GM23248 (cell line): ENCODE results near the gene HOXA11. TPM values are rescaled to one million over a fixed set of nuclear protein-coding genes. Genes with fewer than 3 reads are reported as not detected.
A peak's percentile ranks its signal among the peaks of the same experiment; 100 is the strongest.

ENCODE experiments used
- DNase-seq: peaks from one replicate; pipeline ENCODE4 v3.0.0-alpha.2; 2015
- H2AFZ ChIP-seq: fragments of 200-600 bp; sonication (generic); 2 replicates; pipeline ENCODE4 v1.6.1; 2016; ENCODE audit warnings: antibody characterized with exemption
- H3F3A ChIP-seq: fragments of 200-600 bp; sonication (generic); 2 replicates; pipeline ENCODE4 v1.6.1; 2016; ENCODE audit warnings: mild to moderate bottlenecking, antibody characterized with exemption, mixed run types; ENCODE audit not compliant: insufficient read depth
- H3K27ac ChIP-seq: fragments of 200-600 bp; sonication (generic); 2 replicates; pipeline ENCODE4 v1.5.1; 2016; ENCODE audit warnings: mild to moderate bottlenecking
- H3K27me3 ChIP-seq: fragments of 200-600 bp; sonication (generic); replicated peaks from 2 replicates; pipeline ENCODE4 v1.6.1; 2016; ENCODE audit warnings: mild to moderate bottlenecking; ENCODE audit not compliant: insufficient read depth
- H3K36me3 ChIP-seq: fragments of 200-600 bp; sonication (generic); 2 replicates; pipeline ENCODE4 v1.6.1; 2016; ENCODE audit warnings: low read depth, mild to moderate bottlenecking
- H3K4me1 ChIP-seq: fragments of 200-600 bp; sonication (generic); 2 replicates; pipeline ENCODE4 v1.6.1; 2016; ENCODE audit warnings: mild to moderate bottlenecking; ENCODE audit not compliant: insufficient read depth
- H3K4me2 ChIP-seq: fragments of 200-600 bp; sonication (generic); one replicate; pipeline ENCODE4 v1.6.1; 2016; ENCODE audit warnings: mild to moderate bottlenecking; ENCODE audit not compliant: unreplicated experiment
- H3K4me3 ChIP-seq: fragments of 200-600 bp; sonication (generic); 2 replicates; pipeline ENCODE4 v1.5.1; 2016; ENCODE audit warnings: mild to moderate bottlenecking
- H3K79me2 ChIP-seq: fragments of 200-600 bp; sonication (generic); 2 replicates; pipeline ENCODE4 v1.6.1; 2016; ENCODE audit warnings: mild to moderate bottlenecking; ENCODE audit not compliant: insufficient read depth
- H3K9ac ChIP-seq: fragments of 200-600 bp; sonication (generic); 2 replicates; pipeline ENCODE4 v1.6.1; 2016; ENCODE audit warnings: mild to moderate bottlenecking
- H3K9me2 ChIP-seq: fragments of 200-600 bp; sonication (generic); 2 replicates; pipeline ENCODE4 v1.6.1; 2016; ENCODE audit warnings: mixed run types, mild to moderate bottlenecking, moderate library complexity; ENCODE audit not compliant: insufficient read depth
- H3K9me3 ChIP-seq: fragments of 200-600 bp; sonication (generic); one replicate; pipeline ENCODE4 v1.6.1; 2017; ENCODE audit warnings: low read depth
- H4K20me1 ChIP-seq: fragments of 200-600 bp; sonication (generic); 2 replicates; pipeline ENCODE4 v1.6.0; 2016; ENCODE audit not compliant: insufficient read depth
- EZH2 ChIP-seq: fragments of 200-600 bp; sonication (generic); IDR thresholded peaks from 2 replicates; pipeline ENCODE4 v1.6.1; 2018; ENCODE audit warnings: antibody characterized with exemption, mild to moderate bottlenecking; ENCODE audit not compliant: insufficient read depth, poor library complexity, severe bottlenecking
- EZH2phosphoT487 ChIP-seq: fragments of 200-600 bp; sonication (generic); IDR thresholded peaks from 2 replicates; pipeline ENCODE4 v1.6.1; 2018; ENCODE audit warnings: antibody characterized with exemption, moderate library complexity, mild to moderate bottlenecking, low read depth; ENCODE audit not compliant: insufficient read depth
- WGBS, 2 experiments: methylation state at CpG; one replicate each; pipeline ENCODE4 v1.1.6; 2015 to 2017; ENCODE audit warnings: low lambda C conversion rate in 2 of 2, low coverage in 1 of 2; ENCODE audit errors: missing lambda C conversion rate in 2 of 2; 5-methylcytosine and 5-hydroxymethylcytosine counted together
- in situ Hi-C: fragments of 300-500 bp; cut with MboI; formaldehyde crosslinking; loops from 2 replicates; pipeline ENCODE4 v1.15.0; 2020
- polyA plus RNA-seq: library from polyadenylated mRNA; unstranded; fragments of >200 nt; fragmentation: Nextera tagmentation; extraction: Ambion mirVana; gene quantifications from 2 replicates; pipeline ENCODE4 v1.2.1, GENCODE V29; 2016
- total RNA-seq: library from RNA; depleted of rRNA; stranded (reverse); fragments of >200 nt; shearing (Covaris generic); gene quantifications from 2 replicates; pipeline ENCODE4 v1.2.3, GENCODE V29; 2014

HOXA11 gene
- total and polyA plus RNA-seq, 2 experiments from 2014 or later, result 8.0 to 8.3 TPM

DNA sequence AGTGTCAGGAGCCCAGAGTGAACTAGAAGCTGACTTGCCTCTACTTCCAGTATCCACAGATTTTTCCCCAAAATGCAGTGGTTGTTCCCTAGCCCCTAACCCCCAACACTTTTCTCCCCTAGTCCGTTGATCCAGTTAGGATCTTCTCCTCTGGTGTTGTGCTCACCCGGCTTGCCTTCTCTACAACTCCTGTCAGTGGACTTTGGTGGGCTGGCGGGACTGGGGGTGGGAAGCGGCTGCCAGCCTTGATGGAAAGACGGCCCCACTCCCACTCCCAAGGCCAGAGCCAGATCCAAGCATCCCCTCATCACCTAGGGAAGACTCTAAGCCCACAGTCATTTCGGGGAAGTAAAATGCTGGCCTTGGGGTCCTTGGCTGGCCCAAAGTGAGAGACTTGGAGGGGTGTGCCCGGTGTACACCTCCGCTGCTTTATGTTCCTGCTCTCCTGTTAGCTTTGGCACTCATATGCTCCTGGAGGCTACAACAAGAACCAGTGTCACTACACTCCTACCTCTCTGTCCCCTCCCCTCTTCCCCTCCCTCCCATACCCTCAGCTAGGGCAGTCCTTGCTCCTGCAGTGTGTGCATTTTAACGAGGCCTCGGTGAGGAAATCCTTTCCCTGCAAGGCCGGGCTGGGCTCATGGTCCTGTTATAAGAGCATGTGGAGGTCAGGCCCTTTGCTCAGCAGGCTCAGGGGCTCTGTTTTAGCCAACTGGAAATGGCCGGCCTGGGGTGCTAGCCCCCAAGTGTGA, 10.0 kb downstream of the HOXA11 start:
- Histone ChIP-seq H4K20me1 (no peaks in the 10 kb centered on the region), H3K27ac (peak overlapping the region; percentile 99), H3K9me3 (no peaks in the 10 kb centered on the region), H3K79me2 (peaks cover 96% of the 10 kb centered on the region), H3K4me2 (peak overlapping the region; percentile 100), H3K4me1 (peaks cover 31% of the 10 kb centered on the region), H3K36me3 (peaks cover 4% of the 10 kb centered on the region; the same call in 1 of the 2 replicates), H3K9me2 (no peaks in the 10 kb centered on the region), H2AFZ (peak overlapping the region; percentile 65), H3K27me3 (no peaks in the 10 kb centered on the region), H3K4me3 (peak overlapping the region; percentile 83), H3F3A (no peaks in the 10 kb centered on the region), H3K9ac (peak overlapping the region; percentile 98)
- DNase-seq, result peak; percentile 74
- no peak for TF ChIP-seq EZH2phosphoT487
- no peak for TF ChIP-seq EZH2
- in situ Hi-C loops, result loop anchor here (10.0 kb wide), 1 partner anchor 1320 kb away; no protein-coding TSS in a partner anchor
- 8 to 11% methylated on average over 12 of the region's 12 CpGs for WGBS, 2 experiments

DNA sequence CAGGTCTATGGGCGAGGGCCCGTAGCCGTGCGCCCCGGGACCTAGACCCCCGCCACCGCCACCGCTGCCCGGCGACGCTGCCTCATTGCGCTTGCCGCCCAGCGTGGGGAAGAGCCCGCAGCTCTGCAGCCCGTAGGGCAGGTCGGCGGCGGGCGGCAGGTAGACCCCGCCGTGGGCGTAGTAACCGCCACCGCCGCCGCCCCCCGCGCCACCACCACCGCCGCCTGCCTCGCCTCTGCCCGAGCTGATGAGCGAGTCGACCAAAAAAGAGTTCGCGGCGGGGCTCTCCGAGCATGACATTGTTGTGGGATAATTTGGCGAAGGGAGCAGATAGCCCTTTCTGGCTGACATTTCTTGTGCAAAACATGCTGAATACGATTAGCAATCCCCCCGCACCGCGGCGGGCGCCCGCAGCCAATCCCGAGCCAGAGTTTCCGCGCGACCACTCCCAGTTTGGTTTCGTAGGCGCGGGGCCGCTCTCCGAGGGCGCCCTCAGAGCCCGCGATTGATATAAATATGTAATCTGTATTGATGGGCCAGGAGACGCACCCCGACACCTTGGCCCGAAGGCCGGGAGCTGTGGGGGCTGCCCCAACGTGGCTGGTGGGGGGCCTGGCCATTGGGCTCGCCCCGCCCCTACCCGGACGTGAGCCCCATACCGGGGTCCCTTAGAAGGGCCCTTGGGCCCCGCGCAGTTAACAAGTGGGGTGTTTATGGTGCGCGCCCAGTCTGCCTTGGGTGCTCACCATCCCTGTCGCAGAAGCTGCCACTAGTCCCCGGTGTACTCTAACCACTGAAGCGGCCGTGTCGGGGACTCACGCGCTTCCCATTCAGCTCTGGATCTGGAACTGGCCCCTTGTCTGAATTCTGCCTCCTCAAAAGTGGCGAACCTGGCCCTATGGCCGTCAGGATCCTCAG, 10.8 kb downstream of the HOXA11 start, which contains the start of gene HOXA10:
HOXA10 (minus strand) TSS at position 365 of the 918 bp plus-strand sequence; CDS start at position 351, 14 bp downstream.
- in situ Hi-C loops, result loop anchor here (10.0 kb wide), 1 partner anchor 1319 kb away; no protein-coding TSS in a partner anchor
- Histone ChIP-seq H3K9me3 (no peaks in the 10 kb centered on the region), H3K27me3 (no peaks in the 10 kb centered on the region), H3K4me1 (peaks cover 31% of the 10 kb centered on the region), H3K4me3 (peak within 1 kb of the TSS; percentile 83), H3K36me3 (peaks cover 4% of the 10 kb centered on the region; the same call in 1 of the 2 replicates), H4K20me1 (no peaks in the 10 kb centered on the region), H2AFZ (peak within 1 kb of the TSS; percentile 50), H3K4me2 (peak within 1 kb of the TSS; percentile 100), H3K27ac (peak within 1 kb of the TSS; percentile 99), H3F3A (no peaks in the 10 kb centered on the region), H3K9me2 (no peaks in the 10 kb centered on the region), H3K79me2 (peaks cover 100% of the 10 kb centered on the region), H3K9ac (peak within 1 kb of the TSS; percentile 98)
- WGBS, 2 experiments, result 1 to 2% methylated on average over 67 to 74 of the region's 82 CpGs
- TF ChIP-seq EZH2phosphoT487 (no peak), EZH2 (no peak)
- peak; percentile 73 for DNase-seq

DNA sequence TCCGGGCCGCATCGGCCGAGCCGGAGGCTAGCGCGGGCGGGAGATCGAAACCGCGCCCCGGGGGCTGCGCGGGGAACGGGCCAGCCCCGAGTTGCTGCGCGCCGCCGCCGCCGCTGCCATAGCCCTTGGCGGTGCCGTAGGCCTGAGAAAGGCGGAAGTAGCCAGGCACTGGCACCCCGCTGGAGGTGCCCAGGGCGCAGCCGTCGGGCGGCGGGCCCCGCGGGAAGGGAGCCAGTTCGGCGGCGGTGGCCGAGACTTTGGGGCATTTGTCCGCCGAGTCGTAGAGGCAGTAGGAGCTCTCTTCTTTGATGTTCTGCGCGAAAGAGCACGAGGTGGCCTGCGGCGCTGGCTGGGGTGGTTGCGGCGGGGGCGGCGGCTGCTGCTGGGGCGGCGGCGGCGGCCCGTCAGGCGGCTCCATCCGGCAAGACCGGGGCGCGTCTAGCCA, 11.5 kb downstream of the HOXA11 start:
- H3K27me3 ChIP-seq, result no peaks in the 10 kb centered on the region
- WGBS, 2 experiments, result 1% methylated on average over 30 to 37 of the region's 59 CpGs
- no peaks in the 10 kb centered on the region for H3F3A ChIP-seq
- TF ChIP-seq EZH2phosphoT487 (no peak), EZH2 (no peak)
- 0 out of 2 replicates have a peak overlapping the region, but pooled peaks have one; percentile 1 for H2AFZ ChIP-seq
- in situ Hi-C loops, result loop anchor here (10.0 kb wide), 1 partner anchor 1319 kb away; no protein-coding TSS in a partner anchor
- no peaks in the 10 kb centered on the region for H3K9me2 ChIP-seq
- H3K4me3 ChIP-seq, result peak overlapping the region; percentile 83
- H3K4me2 ChIP-seq, result peak overlapping the region; percentile 100
- H3K36me3 ChIP-seq, result peaks cover 4% of the 10 kb centered on the region; the same call in 1 of the 2 replicates
- H3K27ac ChIP-seq, result peak overlapping the region; percentile 99
- peak overlapping the region; percentile 98 for H3K9ac ChIP-seq
- H3K4me1 ChIP-seq, result peaks cover 31% of the 10 kb centered on the region
- H3K79me2 ChIP-seq, result peaks cover 100% of the 10 kb centered on the region
- peak; percentile 74 for DNase-seq
- H3K9me3 ChIP-seq, result no peaks in the 10 kb centered on the region
- H4K20me1 ChIP-seq, result no peaks in the 10 kb centered on the region
